SKM-1 treated with dmso at 0.1 percent for 144 hours (cell line): ENCODE measurements around the gene ZBP1.
A peak's percentile ranks its signal among the peaks of the same experiment; 100 is the strongest.
"Not testable (repeated sequence)": the region's sequence is repeated elsewhere in the genome, so short reads cannot be mapped to it uniquely, and the experiment has no call there.

Experiments used
- DNase-seq: peaks from one replicate; lab custom pipeline; 2025; ENCODE audit not compliant: unreplicated experiment; lab: John Stamatoyannopoulos, UW

The ZBP1 gene

GRCh38 chr20:57647933-57648785, 27.9 kb upstream of the ZBP1 start:
- DNase-seq, result no peak

DNA sequence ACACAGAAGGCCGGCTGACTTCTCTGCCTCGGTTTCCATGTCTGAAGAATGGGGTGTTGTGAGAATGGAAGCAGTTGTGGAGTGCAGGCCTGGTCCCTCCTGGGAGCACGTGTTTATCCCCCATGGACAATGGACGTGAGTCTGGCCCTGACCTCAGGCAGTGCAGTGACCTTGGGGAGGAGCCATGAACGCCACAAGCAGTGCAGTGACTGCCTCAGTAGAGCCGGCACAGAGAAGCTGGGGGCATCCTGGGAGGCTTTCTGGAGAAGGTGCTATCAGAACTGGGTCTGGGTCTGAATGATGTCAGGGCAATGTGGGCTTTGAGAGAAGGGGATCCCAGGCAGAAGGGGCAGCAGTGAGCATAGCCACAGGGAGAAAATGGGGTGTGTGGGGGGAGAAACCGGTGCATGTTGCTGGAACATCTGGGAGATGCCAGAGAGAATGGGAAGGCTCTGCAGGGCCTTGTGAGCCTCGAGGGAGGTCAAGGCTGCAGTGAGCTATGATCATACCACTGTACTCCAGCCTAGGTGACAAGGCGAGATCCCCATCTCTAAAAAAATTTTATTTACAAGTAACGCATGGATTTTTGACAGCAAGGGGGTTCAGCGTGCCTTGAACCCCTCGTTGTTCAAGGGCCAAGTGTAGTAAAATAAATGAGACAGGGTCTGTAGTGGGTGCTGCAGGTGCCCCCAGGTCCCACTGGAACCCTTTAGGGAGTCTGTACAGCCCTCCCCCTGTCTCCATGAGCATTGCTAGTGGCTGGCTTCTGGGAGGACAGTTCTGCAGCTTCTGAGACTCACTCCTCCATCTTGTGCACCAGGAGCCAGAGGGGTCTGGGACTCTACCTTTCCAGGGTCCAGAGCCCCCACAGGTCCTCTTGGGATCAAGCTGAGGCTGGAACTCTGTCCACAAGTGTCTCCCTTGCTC, 27.0 kb upstream of the ZBP1 start:
- no peak for DNase-seq

DNA sequence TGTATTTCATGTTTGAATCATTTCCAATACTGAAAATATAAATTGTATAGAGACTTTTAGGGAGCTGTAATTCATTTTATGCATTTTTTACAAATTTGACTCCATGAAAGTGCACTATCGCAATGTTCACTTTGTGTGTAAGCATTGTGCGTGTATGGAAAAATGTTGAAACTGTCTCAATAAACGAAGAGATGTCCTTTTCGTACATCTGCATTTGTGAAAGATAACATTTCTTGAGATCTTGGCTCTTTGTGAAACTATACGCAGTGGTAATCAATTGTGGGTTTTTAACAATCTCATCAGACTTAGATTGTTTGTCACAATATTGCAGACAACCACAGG, 18.6 kb upstream of the ZBP1 start:
- no peak for DNase-seq

GRCh38 chr20:57638173-57638894, 18.1 kb upstream of the ZBP1 start:
- no peak for DNase-seq

- DNase-seq, result no peak
Measured at GRCh38 chr20:57633945-57634491, 13.8 kb upstream of the ZBP1 start.

DNA sequence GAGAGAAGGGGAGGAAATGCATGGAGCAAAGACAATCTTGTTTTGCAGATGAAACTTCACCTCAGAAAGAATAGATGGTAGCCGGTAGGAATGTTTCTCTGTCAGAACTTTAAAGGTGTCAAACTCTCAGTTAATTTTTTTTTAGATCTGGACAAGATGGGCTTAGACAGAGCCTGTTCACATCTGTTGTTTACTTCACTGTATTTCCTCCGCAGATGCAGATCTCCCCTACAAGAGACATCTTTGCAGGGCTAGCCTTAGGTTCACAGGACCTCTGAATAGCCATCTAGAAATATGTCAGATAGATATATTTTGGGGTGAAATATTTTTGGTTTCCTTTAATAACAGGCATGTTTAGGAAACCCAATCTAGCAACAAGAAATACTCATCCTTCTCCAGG, 12.1 kb upstream of the ZBP1 start:
- no peak for DNase-seq

- DNase-seq, result no peak
Measured at GRCh38 chr20:57630061-57630460, 9.8 kb upstream of the ZBP1 start.

- not testable (repeated sequence) for DNase-seq
Measured at GRCh38 chr20:57629491-57629901, 9.3 kb upstream of the ZBP1 start.

DNA sequence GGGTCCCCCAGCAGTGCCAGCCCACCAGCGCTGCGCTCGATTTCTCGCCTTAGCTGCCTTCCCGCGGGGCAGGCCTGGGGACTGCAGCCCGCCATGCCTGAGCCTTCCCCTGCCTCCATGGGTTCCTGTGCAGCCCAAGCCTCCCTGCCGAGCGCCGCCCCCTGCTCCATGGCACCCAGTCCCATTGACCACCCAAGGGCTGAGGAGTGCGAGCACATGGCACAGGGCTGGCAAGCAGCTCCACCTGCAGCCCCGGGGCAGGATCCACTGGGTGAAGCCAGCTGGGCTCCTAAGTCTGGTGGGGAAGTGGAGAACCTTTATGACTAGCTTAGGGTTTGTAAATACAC, 8.7 kb upstream of the ZBP1 start:
- DNase-seq, result not testable (repeated sequence)

DNA sequence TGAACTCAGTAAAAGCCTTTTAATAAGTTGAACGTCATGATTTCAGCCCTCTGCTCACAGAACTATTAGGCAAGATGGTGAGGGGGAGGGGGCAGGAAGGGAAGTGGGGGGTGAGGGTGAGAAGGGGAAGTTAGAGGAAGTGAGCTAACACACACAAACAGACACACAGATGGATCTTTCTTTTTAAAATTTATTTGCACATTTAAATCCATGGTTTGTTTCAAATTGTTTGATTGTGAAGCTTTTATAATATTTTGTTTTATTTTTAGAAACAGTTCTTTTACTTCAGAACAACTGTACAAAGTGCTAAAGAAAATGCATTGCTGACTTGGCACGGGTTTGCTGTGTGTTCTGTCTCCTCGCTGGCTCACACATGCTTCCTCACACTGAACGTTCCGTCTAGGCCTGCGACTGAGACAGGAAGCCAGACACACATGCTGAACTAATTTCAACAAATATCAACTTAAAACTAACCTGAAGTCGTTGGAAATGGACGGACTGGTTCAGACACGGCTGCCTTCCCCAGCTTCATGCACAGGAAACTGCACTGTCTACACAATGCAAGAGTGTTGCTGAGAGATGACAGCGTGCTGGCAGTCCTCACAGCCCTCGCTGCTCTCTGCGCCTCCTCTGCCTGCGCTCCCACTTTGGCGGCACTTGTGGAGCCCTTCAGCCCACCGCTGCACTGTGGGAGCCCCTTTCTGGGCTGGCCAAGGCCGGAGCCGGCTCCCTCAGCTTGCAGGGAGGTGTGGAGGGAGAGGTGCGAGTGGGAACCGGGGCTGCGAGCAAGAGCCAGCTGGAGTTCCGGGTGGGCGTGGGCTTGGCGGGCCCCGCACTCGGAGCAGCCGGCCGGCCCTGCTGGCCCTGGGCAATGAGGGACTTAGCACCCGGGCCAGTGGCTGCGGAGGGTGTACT, 8.1 kb upstream of the ZBP1 start:
- DNase-seq, result peak; percentile 86

GRCh38 chr20:57627339-57627738, 7.1 kb upstream of the ZBP1 start:
- no peak for DNase-seq

GRCh38 chr20:57625978-57626377, 5.8 kb upstream of the ZBP1 start:
- DNase-seq, result no peak

DNA sequence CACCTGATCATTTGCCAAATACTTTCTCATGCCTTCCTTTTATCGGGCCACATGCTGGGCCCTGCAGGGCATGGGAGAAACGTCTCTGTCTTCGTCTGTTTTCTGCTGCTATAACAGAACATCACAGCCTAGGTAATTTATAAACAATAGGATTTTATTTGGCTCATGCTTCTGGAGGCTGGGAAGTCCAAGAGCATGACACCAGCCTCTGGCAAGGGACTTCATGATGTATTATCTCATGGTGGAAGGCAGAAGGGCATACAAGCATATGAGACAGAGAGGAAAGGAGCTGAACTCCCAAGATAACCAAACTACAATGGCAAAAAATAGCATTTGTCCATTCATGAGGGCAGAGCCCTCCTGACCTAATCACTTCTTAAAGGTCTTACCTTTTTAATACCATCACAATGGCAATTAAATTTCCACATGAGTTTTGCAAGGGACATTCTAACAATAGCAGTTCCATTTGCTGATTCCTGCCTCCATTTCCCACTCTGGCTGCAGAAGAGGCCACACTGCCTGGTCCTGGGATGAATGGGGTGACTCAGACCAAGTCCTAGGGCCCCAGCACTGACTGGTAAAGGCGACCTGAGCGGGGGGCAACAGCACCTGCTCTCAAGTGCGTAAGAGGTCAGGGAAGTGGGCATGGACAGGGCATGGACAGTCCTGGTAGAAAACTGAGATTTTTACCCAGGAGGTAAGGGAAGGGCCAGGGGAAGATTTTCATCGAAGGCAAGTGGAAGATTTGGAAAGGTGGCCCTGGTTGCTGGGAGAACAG, 5.1 kb upstream of the ZBP1 start:
- DNase-seq, result no peak

GRCh38 chr20:57624124-57624523, 3.9 kb upstream of the ZBP1 start:
- no peak for DNase-seq

- peak; percentile 3 for DNase-seq
Measured at GRCh38 chr20:57622579-57623381, 2.6 kb upstream of the ZBP1 start.

- DNase-seq, result no peak
Measured at GRCh38 chr20:57622201-57622570, 2.0 kb upstream of the ZBP1 start.

DNA sequence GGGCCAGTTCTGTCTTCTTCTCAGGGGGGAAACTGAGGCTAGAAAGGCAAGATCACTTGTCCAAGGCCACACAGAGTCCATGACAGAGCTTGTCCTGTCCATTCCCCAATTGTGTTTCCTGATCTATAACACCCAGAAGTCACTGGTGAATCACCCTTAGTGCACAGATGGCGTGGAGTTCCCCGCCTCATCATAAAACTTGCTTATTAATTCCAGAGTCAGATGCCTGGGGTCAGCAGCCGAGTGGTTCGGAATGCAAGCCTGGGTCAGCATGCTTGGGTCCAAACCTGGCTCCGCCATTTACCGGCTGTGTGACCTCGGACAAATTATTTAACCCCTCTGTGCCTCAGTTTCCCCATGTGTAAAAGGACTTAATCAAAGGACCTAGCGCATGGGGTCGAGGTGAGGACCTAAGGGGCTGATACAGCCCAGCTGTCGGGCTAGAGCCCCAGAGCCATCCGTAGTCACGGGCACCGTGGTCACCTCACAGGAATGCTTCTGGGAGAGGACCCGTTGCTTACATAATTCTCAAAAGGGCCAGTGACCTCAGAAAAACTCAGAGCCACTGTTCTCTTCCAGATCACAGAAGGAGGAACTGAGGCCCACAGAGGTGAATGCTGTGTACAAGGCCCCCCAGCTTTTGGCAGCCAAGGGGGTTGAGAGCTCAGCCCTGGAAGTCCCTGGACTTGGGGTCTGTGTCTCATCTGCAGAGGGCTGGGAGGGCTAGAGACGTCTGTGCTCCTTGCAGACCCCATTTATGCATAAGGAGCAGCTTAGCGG, 1.4 kb upstream of the ZBP1 start:
- no peak for DNase-seq

DNA sequence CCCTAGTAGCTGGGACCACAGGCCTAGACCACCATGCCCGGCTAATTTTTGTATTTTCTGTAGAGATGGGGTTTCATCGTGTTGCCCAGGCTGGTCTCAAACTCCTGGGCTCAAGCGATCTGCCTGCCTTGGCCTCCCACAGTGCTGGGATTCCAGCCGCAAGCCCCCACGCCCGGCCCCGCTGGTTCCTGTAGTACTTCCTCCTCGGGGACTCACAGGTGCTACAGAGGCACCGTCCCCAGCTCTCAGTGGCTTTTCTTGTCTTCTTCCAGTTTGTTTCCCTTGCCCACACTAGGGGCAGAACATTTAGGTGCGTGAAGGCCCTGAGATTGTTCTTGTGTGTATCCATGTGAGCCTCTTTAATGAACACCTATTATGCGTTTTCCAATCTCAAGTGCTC, 773 bp upstream of the ZBP1 start:
- no peak for DNase-seq
